Stimulated activated CD4-positive, alpha-beta T cell treated with anti-CD3 and anti-CD28 coated beads, Interleukin-1b, Interleukin-23, amount 100 ng/mL, for 4 hours (primary cell): ENCODE data around the gene CAPN13.

ENCODE experiments used
- DNase-seq, 2 donors: peaks; one replicate each; pipeline ENCODE4 v3.0.0-alpha.2; 2020; ENCODE audit warnings: low read depth in 2 of 2

CAPN13 gene

GRCh38 chr2:30764021-30764800 is 43.0 kb downstream of the CAPN13 start:
- no peak for DNase-seq

DNA sequence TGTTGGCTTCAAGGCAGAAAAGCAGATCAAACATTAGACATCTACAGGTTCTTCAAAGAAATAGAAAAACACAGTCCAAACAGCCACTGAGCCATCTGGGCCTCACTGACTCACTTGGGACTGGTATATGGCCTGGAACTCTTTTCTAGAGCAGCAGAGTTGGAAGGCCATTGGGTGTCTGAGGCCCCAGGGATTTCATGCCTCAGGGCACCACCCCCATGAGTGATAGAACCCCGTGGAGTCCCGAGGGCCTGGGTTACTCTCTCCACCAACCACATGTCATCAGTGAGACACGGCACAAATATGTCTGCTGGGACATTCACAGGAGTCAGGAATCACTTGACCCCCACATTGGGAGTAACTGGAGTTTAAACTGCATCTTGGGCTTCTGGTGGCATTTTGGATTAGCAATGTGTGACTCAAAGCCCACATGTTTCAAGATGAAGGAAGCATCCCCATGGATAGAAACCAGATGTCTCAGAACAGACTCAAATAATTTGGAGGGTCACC is 44.0 kb downstream of the CAPN13 start:
- no peak for DNase-seq

DNA sequence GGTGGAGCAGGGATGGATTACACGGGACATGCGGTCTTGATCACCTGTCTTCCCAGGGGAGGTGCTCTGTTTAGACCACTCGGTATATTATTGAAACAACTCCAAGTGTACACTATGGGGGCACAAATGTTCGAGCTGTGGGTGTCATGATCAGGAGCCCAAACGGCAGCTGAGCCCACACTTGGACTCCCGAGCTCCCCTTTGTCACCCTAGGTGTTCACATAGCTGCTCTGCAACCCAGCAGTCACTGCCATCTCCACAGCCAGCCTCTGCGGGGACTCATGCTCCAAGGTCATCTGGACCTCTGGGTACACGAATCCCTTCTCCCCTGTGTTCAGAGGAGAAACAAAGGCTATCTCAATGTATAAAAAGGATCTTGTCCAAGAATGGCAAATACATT is 46.0 kb downstream of the CAPN13 start:
- no peak for DNase-seq

GRCh38 chr2:30759481-30759880 is 47.8 kb downstream of the CAPN13 start:
- DNase-seq: no peak

DNA sequence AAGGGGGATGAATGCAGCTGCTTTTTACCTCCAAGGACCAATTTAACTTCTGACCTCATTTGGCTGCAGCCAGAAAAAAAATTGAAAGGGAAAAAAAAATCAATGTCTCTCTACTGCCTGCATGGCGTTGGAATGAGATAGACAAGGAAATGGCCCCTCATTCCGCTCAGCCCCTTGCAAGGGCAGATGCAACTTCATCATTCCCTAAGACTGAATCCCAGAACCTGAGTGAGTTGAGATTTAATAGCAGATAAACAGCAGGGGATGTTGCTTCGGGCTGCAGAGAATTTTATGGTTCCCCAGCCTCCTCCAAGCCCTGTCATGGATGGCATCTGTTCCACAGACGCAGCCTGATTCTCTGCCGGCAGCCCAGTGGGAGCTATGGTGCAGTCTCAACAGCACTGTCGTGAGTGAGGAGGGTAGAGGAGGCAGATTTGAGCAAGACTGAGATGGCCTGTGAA is 49.0 kb downstream of the CAPN13 start:
- no peak for DNase-seq

DNA sequence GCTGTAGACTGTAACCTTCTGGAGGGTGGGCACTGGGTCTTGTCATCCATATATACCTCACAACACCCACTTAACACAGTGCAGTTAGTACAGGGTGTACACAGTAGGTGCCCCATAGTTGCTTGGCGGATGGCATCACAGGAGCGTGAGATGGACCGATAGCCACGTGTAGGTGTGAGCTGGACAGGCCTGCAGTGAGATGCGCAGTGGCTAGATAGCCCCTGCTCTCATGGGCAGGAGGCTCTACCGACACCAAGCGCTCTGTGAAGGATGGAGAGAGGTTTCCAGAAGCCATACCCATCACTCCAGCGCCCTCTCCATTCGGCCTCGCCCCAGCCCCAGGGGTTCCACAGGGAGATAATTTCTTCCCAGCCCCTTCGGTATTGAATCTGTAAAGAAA is 49.5 kb downstream of the CAPN13 start:
- no peak for DNase-seq

DNA sequence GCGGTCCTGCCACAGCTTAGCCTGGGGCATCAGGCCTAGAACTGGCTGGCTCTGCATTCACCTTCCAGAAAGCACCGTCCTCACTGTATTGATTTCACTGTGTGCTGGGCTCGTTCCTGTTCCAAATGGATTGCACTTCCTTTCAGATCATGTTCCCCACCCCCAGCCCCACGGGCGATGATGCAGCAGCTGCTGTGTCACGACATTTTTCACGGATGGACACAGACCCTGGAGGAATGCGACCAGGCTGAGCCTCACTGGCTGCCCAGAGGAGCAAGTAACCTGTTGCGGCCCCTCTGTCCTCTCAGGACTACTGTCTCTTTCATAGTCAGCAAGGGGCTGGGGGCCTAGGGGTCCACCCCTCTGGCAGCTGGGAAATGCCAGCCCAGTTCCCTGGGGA is 50.3 kb downstream of the CAPN13 start:
- no peak for DNase-seq

DNA sequence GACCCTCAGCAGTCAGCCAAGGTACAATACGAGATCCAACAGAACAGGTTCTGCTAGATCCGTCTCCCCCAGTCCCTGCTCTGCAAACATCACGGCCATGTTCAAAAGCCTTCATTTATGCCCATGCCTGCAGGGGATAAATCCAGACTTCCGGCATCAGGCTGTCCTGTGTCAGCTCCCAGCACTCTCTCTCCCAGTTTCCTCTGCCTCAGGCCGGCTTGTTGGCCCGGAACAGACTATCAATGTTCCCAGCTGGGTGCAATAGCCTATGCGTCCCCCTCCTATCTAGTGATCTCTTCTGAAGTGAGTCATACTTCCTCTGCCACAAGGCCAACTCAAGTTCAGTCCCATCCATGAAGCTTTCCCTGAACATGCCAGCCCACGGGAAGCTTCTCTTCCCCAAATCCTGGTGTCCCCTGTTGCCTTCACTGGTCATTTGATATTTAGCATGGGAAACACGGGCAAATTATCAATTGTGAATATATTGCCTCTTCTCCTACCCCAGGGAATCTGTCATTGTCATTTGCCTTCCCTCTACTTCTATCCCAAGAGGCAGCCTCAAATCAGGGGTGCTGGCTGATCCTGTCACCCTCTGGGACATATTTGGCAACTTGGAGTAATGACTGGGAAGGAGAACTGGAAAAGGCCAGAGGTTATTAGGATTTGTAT is 51.1 kb downstream of the CAPN13 start:
- no peak for DNase-seq

DNA sequence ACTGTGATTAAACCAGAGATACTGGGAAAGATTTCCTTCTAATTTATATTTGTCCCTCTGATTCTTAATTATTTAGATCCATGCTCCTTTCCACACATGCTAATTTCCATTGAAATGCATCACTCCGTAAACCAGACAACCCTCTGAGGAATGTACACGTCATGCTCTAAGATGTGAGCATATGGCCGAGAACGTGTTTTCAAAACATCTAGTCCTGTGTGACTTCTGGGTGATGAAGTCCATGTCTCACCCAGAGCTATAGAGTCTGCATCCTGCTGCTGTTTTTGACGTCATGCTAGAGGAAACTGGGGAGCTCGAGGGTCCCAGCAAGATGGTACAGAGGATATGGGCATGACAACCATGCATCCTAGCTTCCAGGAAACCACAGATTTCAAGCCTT is 53.6 kb downstream of the CAPN13 start:
- DNase-seq: no peak

DNA sequence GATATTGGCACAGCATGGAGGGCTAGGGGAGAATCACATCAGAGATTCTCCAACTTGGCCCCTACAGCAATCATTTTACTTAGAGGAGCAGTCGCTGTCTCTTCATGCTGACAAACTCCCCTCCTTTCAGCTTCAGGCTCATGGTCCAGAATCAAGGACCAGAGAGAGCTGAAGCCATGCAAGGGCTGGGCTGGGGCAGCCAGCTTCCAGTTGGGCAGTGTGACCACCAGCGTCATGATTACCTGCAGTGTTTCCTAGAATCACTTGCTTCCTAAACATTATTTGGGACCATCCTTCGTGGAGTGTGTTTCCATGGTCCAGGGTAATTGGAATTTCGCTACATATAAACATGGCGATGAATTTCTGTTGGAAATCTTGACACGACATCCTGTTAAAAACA is 54.4 kb downstream of the CAPN13 start:
- DNase-seq: no peak

DNA sequence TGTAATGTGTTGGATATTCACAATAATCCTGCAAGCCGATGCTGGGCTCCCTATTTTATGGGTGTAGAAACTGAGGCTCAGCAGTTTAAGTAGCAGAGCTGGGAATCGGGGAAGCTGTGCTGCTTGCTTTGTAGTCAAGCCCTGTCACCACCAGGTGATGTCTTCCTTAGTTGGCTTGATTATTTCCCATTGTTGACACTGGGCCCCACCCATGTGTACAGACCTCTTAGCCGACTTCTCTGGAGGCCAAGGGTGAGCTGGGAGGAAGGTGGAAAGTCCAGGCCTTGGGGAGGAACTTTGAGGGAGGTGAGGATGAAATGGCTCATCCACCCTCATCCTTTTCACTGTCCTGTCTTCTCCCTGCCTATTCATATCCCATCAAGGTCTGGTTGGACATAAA is 60.0 kb downstream of the CAPN13 start:
- DNase-seq: no peak

- no peak for DNase-seq
These were observed 62.4 kb downstream of the CAPN13 start for GRCh38 chr2:30744823-30745222.

DNA sequence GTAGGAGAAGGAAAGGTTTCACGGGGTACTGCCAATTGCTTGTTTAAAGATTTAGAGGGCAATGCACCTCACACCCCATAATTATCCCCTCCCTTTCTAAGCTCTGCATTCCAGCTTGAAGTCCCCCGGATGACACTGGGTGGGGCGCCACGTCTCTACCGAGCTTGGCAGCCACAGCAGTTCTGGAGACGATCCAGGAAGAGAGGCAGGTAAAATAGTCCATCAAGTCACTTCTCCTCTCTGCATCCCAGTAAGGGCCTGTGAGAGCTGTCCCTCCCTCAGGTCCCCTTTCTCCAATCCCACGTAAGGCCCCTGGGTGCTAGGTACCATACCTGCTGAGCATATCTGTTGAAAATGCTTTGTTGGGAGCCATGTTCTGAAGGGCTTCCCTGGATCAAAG is 65.7 kb downstream of the CAPN13 start:
- no peak for DNase-seq

DNA sequence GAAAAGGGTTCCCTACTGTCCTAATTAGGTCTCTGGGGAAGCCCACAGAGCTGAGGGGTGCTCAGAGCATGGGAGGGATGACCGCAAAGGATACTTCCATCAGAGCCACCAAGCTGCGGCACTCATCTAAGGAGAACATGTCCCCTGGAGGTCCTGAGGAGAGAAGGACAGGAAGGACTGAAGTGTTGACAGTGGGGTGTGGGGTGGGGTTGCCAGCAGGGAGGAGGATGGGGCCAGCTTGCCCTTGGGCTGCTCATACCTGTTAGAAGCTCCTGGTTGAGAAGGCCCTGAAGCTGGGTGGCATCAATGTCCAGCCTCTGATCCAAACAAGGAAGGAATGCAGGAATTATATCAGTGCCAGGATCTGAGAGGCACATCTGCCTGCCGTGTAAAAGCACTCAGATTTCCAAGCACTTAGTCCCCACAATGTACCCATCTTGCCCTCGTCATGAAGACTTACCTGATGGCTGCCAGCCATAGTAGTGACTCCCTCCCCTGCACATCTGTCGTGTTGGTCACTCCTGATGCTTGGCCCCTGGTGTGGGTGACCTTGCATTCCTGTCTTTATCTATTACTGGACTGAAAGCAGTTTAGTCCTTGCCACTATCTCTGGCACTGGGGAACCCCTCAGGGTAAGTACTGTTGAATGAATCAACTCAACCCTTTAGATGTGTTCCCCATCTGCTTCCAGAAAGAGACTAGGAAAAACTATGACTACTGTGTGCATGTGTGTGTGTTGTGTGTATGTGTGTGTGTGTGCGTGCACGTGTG is 68.9 kb downstream of the CAPN13 start:
- no peak for DNase-seq

GRCh38 chr2:30737326-30737610 is 70.0 kb downstream of the CAPN13 start:
- no peak for DNase-seq

DNA sequence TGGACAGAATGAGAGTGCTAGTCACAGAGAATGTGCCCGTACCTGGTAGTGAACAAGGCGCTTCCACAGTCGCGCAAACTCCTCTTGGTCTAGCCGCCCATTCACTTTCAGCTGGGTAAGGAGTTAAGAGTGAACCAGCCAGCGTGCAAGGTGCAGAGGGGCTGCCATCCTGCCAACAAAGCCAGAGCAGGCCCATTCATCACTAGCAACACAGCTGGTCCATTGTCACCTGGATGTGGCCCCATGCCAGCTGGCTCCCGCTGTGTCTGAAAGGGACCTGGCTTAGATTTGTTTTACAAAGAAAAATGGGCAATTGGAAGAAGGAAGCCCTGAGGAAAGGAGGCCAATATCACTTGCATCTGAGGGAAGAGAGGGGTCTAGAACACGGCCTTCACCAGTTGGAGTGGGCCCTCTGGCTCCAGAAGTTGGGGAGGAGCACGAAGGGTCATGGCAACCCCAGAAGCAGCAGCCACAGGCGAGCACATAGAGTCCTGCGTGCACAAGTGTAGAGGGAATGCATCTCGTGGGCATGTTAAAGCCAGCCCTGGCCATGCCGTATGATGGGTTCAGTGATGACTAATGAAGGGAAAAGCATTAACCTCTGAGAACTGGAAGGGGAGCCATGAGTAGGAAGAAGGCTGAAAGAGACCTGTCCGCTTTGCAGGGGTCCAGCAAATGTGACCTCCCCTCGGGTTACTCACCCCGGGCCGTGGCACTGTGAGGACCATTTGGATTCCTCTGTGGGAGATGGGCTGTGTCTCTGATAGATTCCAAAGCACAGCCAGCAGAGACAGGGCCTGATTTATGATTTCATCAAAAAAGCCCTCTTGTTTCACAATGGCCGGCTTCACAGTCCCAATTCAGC is 70.6 kb downstream of the CAPN13 start:
- DNase-seq: no peak

- no peak for DNase-seq
These were observed 73.2 kb downstream of the CAPN13 start for GRCh38 chr2:30733876-30734520.

DNA sequence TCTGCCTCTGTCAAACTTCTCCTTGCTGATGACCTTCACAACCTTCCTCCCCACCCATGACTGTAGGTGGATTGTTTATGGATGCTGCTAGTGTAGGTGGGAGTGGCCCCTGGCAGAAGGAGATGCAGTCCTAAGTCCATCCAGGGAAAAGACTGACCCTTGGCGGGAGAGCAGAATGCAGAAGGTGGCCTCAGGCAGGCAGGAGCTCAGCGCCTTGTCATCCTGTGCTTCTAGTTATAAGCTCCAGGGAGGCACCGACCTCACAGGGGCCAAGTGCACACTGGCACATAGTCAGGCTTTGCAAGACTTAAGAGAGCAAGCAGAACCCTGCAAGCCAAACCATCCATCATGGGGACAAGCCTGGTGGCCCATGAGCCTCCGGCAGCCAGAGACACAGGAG is 74.4 kb downstream of the CAPN13 start:
- DNase-seq: no peak

DNA sequence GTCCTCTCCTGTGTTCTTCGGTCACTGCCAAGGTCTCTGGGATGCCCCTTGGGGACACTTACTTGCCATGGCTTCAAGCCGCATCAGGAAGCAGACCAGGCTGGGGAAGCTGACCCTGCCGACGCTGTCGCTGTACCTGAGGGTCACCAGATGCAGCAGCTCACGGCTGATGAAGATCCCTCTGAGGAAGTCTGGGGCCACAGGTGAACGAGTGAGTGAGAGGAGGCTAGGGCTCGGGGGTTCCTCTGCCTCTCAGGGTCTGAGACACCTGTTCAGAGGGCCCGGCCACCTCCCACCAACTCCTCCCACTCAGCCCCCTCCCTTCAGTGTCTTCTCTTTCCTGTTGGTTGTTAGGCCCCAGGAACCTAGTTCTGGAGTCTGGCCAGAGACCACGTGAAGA is 74.9 kb downstream of the CAPN13 start:
- DNase-seq: no peak

DNA sequence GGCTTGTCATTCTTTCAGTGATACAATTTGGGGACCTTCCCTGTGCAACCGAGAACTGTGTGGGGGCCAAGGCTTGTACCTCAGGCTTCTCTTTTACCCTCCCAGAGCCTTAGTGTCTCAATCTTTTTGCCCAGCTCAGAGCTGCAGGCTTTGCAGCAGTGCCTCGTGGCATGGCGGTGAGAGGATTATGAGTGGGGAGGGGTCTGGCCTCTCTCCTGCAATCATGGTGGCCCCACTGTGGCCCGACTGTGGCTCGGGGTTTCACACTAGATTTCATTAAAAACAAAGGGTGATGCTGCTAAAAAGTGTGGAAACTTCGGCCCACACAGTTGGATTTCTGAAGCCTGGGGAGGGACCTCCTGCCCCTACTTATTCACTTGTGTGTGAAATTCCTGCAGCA is 75.5 kb downstream of the CAPN13 start:
- no peak for DNase-seq
